HG02571 (cell line): Measurements from ENCODE around the gene STRA8.

Experiments used
- ATAC-seq: cut with Tn5 transposase; IDR thresholded peaks from one replicate; pipeline ENCODE4 v1.9.1; 2021; ENCODE audit warnings: mild to moderate bottlenecking, moderate library complexity; ENCODE audit not compliant: unreplicated experiment

The STRA8 gene

DNA sequence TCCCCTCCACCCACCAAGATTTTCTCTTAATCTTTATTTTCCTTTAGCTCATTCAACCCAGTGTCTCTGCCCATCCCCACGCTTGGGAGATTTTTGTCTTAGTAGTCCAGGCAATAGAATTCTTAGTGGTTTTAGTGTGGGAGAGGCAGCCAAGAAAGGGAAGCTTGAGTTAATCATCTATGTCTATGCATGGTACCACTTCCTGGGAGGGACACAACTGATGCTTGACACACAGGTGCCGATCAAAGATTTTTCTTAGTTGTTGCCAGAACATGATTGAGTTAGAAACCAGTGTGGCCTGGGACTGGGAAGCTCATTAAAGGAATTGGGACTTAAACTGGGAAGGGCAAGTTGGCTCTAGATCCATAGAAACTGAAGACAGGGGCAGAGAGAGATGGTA is 3.1 kb downstream of the STRA8 start:
- ATAC-seq = no peak

DNA sequence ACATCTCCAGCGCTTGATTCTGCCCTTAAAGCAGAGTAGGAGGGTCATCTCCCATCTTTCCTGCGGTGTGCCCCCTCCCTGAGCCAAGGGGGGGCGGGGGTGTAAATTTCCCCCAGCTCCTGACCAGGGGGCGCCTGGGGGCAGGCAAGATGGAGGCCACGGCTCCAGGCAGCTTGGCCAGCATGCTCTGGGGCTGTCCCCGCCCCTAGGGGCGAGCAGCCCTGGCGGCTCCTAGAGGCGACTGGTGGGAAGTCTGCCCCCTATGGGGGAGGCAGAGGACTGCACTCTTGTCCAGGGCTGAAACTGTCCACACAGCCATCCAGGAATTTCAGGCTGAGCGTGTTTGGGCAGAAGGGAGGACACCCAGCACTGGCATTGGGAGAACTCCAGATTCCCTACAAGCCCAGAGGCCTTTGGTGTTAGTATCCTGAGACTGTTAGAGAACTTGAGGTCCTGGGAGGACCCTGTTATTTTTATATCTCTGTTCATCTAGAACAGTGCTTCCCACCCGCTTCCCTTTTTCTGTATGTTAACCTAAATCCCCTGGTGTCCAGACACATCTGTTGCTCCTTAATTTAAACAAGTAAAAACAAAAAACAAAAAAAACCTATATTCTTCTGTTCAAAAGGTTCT is 4.6 kb downstream of the STRA8 start:
- no peak for ATAC-seq

DNA sequence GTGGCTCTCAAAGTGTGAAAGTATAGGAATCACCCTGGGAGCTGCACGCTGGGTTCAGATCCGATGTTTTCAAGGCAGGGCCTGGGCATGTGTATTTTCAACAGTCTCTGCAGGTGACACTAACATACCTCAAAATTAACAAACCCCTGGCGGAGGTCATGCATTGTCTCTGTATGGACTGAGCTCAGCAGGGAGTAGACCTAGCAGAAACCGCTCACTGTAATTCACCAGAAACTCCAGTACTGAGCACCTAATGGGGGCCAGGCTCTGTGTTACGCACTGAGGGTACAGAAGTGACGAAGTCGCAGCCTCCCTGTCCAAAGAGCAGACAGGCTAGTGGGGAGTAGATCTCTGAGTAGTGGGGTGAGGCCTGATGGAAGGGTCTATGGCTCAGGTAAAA is 5.6 kb downstream of the STRA8 start:
- no peak for ATAC-seq

DNA sequence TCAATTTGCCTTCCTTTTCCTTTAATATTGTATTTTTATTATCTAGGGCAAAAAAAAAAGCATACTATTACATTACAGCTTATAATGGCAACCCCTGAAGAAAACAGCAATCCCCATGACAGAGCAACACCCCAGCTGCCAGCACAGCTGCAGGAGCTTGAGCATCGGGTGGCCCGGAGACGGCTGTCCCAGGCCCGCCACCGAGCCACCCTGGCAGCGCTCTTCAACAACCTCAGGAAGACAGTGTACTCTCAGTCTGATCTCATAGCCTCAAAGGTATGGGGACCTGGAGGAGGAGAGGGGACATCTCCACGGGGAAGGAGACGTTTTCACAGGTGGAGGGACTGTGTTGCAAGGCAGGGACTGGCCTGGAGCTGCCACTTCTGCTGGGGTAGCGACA is 6.8 kb downstream of the STRA8 start:
- ATAC-seq = no peak

DNA sequence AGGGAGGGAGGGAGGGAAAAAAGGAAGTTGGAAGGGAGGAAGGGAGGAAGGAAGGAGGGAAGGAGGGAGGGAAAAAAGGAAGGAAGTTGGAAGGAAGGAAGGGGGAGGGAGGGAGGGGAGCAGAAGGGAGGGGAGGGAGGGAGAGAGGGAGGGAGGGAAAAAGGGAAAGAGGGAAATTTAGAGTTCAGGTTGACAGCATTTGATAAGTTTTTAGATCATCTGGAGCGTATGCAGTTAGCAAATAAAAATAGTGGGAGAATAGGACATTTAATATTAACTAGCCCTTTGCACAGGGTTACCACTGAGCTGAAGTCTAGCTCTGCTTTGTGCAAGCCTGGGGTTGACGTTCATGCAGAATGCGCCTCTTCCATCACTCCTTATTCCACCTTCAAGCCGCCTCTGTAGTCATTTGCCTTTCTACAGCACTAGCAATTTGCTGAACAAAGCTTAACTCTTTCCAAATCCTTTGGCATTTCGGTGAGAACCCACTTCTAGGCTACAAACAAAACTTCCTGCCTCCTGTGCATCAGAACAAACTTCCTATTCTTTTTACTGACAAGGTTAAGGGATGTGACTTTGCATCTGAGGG is 8.6 kb downstream of the STRA8 start:
- no peak for ATAC-seq

DNA sequence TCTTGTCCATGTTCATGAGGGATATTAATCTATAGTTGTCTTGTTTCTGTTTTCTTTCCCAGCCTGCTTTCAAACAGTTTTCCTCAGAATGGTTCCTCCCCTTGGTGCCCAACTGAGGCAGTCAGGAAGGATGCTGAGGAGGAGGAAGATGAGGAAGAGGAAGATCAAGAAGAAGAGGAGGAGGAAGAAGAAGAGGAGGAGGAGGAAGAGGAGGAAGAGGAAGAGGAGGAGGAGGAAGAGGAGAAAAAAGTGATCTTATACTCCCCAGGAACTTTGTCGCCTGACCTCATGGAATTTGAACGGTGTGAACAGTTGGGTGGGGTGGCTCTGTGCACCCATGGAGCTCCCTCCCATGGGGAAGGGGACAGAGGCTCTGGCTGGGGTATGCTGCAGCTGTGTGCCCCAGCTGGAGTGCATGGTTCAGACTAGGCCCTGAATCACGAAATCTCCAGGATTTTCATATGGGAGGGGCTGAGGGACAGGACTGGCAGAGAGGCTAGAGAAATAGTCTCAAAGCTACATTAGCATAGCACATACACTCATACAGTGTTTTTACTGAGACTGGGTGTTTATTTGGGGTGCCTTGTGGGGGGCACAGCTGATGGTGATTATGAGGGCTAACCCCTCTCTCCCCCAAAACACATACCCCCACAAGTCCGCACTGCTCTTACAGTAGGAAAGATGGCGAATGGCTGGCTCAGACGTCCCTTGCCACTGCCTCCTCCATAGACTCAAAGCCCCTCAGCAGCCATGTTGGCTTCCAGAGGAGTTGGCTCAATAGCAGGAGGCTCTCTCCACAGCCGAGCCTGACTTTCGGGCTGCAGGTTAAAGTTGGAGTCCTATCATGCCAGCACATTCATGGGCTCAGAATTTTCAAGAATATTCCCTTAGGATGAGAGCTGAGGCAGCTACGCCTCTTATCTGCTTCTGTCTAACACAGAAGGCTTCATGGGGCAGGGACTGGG is 11.9 kb downstream of the STRA8 start:
- ATAC-seq = no peak

DNA sequence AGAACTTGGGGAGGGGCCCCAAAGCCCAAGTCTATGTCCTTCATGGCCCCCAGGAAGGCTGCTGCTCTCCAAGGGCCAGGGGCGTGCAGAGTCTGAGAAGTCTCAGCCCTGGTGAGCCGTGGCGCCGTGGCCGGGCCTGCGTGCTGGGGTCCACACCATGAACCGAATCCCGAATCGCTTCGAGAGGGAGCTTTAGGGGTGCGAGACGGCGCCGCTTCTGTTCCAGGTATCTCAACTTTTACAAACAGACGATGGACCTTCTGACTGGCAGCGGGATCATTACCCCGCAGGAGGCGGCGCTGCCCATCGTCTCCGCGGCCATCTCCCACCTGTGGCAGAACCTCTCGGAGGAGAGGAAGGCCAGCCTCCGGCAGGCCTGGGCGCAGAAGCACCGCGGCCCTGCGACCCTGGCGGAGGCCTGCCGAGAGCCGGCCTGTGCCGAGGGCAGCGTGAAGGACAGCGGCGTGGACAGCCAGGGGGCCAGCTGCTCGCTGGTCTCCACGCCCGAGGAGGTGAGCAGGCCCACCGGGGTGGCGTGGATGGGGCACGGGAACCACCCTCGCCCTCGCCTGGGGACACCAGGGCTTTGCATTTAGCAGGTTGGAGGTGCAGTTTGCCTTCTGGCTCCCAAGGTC is 12.7 kb downstream of the STRA8 start:
- no peak for ATAC-seq

DNA sequence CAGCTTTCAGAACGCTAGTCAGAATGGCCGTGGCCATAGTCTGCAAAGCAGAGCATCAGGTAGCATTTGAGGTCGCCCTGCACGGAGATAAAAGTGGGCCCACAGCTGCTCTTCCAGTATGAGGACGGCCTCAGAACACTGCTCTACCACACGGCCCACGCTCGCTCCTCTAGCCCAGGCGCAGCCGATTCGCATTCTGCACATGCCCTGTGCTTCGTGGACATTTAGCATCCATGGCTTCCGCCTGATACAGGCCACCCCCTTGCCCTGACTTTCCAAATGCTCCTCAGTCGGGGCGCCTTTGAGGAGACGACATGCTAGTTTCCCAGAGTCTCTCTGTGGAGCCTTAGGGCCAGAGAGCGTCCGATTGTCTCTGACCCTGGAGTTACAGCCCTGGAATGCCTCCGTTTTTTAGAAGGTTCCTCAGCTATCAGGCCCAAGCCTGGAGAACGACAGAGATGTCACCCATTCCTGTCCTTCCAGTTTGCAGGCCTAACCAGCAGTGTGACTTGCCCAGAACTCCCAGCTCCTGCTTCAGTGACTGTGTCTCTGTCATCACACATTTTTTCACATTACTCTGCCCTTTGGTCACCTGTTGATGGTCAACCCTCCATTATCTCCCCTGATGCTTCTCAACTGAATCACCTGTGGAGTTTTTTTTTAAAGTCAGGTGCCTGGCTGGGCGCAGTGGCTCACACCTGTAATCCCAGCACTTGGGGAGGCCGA is 14.3 kb downstream of the STRA8 start:
- ATAC-seq = no peak

DNA sequence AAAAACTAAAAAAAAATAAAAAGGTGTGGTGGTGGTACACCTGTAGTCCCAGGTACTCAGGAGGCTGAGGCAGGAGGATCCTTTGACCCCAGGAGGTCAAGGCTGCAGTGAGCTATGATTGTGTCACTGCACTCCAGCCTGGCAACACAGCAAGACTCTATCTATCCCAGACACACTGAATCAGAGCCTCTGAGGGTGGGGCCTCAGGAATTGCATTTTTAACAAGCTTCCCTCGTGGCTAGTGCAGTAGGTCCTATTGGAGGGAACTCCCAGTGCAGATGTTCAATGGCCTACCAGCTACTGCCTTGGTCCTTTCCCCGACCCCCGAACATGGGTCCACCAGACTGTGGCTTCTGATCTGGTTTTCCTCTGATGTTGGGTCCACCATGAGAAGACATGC is 14.9 kb downstream of the STRA8 start:
- ATAC-seq = no peak

DNA sequence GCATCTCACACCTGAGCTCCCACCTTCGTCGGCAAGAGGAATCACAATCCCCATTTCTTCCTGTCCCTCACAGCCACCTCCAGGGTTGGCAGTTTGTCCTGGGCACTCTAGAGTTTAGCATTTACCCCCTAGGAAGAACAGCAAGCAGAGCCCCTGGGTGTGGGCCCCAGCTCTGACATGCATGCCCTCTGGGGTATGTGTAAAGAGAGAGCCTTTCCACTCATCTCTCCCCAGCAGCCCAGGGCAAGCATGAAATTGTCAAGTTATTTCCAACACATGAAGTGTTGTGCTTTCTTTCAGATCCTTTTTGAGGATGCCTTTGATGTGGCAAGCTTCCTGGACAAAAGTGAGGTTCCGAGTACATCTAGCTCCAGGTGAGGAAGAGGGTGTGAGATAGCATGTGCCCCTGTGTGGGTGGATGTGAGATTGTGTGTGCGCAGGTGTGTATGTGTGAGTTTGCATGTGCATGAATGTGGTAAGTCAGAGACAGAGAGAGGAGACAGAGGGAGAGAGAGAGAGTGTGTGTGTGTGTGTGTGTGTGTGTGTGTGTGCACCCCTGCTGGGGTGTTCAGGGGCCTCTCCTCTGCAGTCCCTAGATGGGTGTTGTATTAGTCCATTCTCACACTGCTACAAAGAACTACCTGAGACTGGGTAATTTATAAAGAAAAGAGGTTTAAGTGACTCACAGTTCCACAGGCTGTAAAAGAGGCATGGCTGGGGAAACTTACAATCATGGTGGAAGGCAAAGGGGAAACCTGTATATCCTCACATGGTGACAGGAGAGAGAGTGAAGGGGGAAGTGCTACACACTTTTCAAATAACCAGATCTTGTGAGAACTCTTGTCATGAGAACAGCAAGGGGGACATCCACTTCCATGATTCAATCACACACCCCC is 18.1 kb downstream of the STRA8 start:
- ATAC-seq = no peak

DNA sequence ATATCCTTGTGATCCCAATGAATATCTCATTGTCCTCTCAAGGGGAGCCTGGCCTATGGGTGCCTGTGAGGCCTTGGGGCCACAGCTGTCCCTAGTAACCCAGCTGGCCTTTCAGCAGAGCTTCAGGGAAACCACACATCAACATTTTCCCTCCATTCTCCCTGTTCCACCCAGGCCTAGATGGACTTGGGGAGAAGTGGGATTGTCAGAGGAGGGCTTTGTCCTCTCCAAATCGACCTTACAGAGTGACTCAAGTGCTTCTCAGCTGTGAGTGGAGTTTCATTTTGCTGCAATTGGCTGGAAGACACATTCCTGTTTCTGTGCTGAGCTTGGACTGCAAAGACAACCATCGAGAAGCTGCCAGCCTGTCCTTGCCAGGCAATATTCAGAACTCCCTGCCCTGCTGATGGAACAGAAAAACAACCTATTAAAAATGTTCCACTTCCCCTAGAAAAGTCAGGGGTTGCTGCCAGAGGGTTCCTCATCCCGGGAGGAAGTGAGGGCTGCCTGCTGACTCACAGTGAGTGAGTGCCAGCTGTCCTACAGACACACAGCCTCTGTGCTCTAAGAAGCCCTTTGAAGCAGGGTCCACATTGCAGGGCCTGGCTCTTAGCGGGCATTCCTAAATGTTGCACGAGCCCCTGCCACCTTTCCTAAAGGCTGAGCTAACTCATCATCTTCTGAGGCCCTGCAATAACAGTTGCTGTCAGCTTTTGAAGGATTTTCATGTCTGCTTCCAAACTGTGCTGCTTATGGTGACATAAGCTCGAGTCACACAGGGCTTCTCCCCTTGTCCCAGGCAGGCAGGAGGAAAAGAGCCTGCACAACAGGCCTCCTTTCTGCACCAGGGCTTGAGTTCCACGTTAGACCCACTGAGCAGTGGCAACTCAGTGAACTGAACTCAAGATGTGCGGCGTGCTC is 20.5 kb downstream of the STRA8 start:
- no peak for ATAC-seq

DNA sequence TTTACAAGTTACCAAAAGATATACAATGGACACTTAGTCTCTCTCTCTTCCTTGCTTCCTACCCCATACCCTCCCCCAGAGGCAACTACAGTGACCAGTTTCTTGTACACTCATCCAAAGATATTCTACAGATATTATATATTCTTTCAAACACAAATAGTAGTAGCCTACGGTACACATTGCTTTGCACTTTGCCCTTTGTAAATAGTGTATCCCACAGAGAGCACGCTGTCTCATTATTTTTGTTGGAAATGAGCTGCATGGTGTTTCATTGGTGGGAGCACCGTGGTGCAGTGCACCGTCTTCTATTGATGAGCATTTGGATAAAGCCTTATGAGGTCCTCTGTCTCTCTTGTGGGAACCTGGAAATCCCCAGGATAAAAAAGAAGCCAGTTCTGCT is 24.2 kb downstream of the STRA8 start:
- ATAC-seq = no peak

DNA sequence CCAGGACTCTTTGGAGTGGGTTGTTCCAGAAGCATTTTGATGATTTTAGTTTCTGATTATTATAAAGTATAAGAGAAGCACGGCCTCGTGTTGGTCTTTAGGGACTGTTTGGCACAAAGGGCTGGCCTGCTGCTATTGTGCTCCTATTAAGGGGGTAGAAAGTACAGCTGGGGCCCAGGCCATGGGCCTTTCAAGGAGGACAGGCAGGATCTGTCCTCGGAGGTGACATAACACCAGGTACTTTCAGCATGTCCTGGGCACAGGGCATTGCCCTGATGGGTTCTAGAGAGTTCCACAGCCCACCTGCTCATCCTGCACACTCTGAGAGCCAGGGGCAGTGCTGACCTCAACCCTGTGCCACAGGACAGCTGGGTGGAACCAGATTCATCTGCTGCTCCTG is 24.9 kb downstream of the STRA8 start:
- no peak for ATAC-seq

DNA sequence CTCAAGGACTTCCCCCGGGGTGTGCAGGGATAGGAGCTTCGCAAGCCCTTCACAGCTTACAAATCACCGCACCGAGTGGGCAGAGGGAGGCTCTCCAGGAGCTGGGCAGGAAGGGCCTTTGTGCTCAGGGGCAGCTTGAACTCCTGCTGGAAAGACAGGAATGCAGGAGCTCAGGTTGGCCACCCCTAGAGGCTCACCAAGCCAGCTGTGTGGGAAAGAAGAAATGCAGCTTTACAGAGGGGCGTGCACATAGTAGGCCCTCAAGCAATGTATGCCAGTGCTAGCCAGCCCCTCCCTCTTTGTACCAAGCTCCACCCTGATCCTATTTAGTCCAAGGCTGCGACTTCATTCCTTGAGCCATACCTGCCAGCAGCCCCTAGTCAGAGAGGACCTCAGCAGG is 26.1 kb downstream of the STRA8 start:
- no peak for ATAC-seq

DNA sequence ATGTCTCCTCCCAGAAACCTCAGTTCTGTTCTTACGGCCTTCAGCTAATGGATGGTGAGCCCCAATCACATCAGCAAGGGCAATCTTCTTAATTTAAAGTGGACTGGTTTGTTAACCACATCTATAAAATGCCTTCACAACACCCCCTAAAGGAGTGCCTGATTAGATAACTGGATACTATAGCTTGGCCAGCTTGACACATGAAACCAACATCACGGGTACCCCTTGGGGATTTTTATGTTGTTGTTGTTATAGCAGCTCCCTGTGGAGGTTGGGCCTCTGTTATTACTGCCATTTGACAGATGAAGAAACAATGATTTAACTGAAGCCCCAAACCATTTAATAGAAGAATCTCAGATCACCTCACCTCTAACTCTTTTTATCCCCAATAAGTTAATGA is 26.8 kb downstream of the STRA8 start:
- ATAC-seq = no peak

DNA sequence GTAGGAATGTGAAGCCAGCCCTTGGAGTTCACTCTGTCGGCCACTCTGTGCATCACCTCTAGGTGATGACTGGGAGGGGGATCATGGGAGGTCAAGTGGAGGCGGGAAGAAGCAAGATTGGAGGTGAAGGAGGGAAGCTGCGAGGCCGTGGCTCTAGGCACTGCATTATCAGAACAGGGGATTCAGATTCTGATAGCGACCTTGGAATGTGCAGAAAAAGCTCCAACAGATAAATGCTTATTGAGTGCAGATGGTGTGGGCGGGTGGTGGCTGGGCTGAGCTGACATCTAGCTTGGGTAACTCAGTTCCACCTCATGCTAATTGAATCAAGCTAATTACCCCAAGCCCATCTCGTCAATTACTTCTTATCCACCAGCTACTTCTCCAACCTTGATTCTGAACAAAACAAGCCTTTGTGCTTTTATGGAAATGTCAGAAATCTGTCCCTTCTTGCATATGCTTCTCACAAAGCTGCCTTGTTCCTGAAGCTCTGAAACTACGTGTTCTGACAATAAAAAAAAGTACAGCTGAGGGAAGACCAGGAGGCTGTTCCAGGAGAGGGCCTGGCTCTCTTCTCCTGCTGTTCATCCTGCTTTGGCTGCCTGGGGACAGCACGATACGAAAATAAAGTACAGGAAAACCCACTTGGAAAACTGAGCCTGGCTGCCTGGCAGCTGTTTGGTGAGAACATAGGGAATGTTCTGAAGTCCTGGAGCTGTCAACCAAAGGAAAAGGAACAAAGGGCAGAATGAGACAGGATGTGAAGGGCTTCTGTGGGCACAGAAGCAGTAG is 27.5 kb downstream of the STRA8 start:
- ATAC-seq = no peak

DNA sequence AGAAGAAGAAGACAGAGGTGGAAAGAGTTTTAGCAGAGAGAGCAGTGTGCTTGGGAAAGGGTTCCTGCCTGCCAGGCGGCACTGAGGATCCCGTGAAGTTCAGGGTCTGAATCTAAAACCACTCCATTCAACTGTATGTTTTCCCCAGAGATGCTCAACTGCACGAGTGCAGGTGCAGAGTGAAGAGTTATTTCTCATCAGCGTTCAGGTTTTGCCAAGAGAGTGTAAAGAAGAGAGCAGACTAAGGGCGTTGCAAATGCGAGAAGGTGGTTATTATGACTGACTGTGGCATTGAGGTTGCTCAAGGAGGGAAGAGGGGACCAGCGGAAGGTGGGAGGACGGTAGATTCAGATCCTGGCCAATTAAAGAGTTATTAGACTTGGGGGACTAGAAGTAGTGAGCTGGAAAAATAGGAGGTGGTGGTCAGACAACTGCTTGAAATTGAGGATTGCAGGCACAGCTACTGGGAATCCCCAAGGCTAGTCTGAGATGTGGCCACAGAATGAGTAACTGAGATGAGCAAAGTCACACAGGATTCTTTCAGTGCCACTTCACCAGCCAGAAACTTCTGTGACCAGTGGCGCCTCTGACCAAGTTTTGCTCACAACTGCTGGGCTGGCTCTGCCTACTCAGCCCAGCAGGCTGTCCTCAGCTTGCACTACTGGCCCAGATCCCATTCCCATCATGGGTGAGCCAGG is 29.1 kb downstream of the STRA8 start:
- ATAC-seq = no peak
